HCT116 (cell line): ENCODE results near the gene MYO10. TPM values are rescaled to one million over a fixed set of nuclear protein-coding genes. Genes with fewer than 3 reads are reported as not detected.

ENCODE experiments used
- ATAC-seq: fragments of 200-7000 bp; cut with Tn5 transposase; 2 replicates; pipeline ENCODE4 v1.9.1; 2020; ENCODE audit warnings: mild to moderate bottlenecking, moderate library complexity
- BruUV-seq: library from RNA; stranded (reverse); fragments of 400-500 nt; replicated peaks from 2 replicates; lab custom pipeline; 2021; lab: Mats Ljungman, UMichigan
- CTCF ChIA-PET: fragments of 300-600 bp; sonication (Branson Sonifier 250); formaldehyde crosslinking; loops from one replicate; lab custom pipeline; 2021; ENCODE audit warnings: antibody characterized with exemption; lab: Charles Lee
- POLR2A ChIA-PET: fragments of 300-600, 350-600 bp; sonication (Branson Sonifier 250); formaldehyde crosslinking; loops from one replicate; lab custom pipeline; 2021; ENCODE audit warnings: antibody characterized with exemption; lab: Charles Lee
- RAD21 ChIA-PET, 2 experiments: fragments of 300-600 bp; sonication (Branson Sonifier 250); formaldehyde crosslinking; loops; one replicate each; lab custom pipeline; 2023; ENCODE audit warnings: low total read pairs in 2 of 2; ENCODE audit not compliant: uncharacterized antibody in 2 of 2, unreplicated experiment in 2 of 2, low non-redundant PET in 1 of 2; lab: Charles Lee
- DNase-seq: peaks from one replicate; pipeline ENCODE4 v3.0.0-alpha.2; 2010; ENCODE audit warnings: low read depth, low spot score
- H2AFZ ChIP-seq: fragments of 200-600 bp; shearing (Covaris generic), sonication (generic); 2 replicates; pipeline ENCODE4 v1.6.1; 2017; ENCODE audit warnings: low read depth, mixed run types, mixed read lengths, antibody characterized with exemption, low read length; ENCODE audit not compliant: poor library complexity, severe bottlenecking
- H3K27ac ChIP-seq: 2 replicates; pipeline ENCODE4 v1.5.1; 2012; ENCODE audit warnings: low read depth, low read length
- H3K27me3 ChIP-seq: fragments of 200-600 bp; sonication (generic); 2 replicates; pipeline ENCODE4 v1.6.1; 2016; ENCODE audit warnings: mixed run types, low read length, mixed read lengths; ENCODE audit not compliant: insufficient read depth
- H3K36me3 ChIP-seq, 2 experiments: fragments of 200-500 bp in 1 of 2; fragments of 200-600 bp in 1 of 2; sonication (Bioruptor generic) in 1 of 2; sonication (generic) in 1 of 2; 2 replicates each; pipeline versions ENCODE4 v1.5.1 to v1.6.1; 2014 to 2016; ENCODE audit warnings: low read length in 2 of 2, inconsistent platforms in 1 of 2, mixed read lengths in 1 of 2, mixed run types in 1 of 2; ENCODE audit not compliant: insufficient read depth in 2 of 2, control insufficient read depth in 1 of 2
- H3K4me1 ChIP-seq, 2 experiments: fragments of 200-600 bp in 1 of 2; sonication (generic) in 1 of 2; 2 replicates each; pipeline versions ENCODE4 v1.5.1 to v1.6.1; 2012 to 2017; ENCODE audit warnings: low read length in 2 of 2, inconsistent platforms in 1 of 2, mild to moderate bottlenecking in 1 of 2, mixed read lengths in 1 of 2, mixed run types in 1 of 2, moderate library complexity in 1 of 2; ENCODE audit not compliant: insufficient read depth in 2 of 2, control insufficient read depth in 1 of 2
- H3K4me2 ChIP-seq: fragments of 200-600 bp; sonication (generic); 2 replicates; pipeline ENCODE4 v1.6.1; 2017; ENCODE audit warnings: mixed run types, low read length, mixed read lengths
- H3K4me3 ChIP-seq, 2 experiments: fragments of 200-600 bp in 1 of 2; sonication (generic) in 1 of 2; replicated peaks in 1 of 2; 2 replicates each; pipeline ENCODE4 v1.5.1; 2011 to 2016; ENCODE audit warnings: low read length in 2 of 2, control low read depth in 1 of 2, low read depth in 1 of 2, mild to moderate bottlenecking in 1 of 2, mixed read lengths in 1 of 2, mixed run types in 1 of 2
- H3K79me2 ChIP-seq: fragments of 200-600 bp; sonication (generic); 2 replicates; pipeline ENCODE4 v1.6.1; 2017; ENCODE audit warnings: mild to moderate bottlenecking, mixed run types, low read length, moderate library complexity, mixed read lengths; ENCODE audit not compliant: insufficient read depth
- H3K9ac ChIP-seq: fragments of 200-600 bp; sonication (generic); 2 replicates; pipeline ENCODE4 v1.6.1; 2016; ENCODE audit warnings: low read length, mixed read lengths
- H3K9me2 ChIP-seq: fragments of 200-600 bp; sonication (generic), shearing (Covaris generic); 2 replicates; pipeline ENCODE4 v1.6.1; 2017; ENCODE audit warnings: mixed run types, mild to moderate bottlenecking, moderate library complexity; ENCODE audit not compliant: insufficient read depth
- H3K9me3 ChIP-seq, 2 experiments: fragments of 200-500 bp in 1 of 2; fragments of 200-600 bp in 1 of 2; sonication (Bioruptor generic) in 1 of 2; sonication (generic) in 1 of 2; 2 replicates each; pipeline ENCODE4 v1.6.1; 2014 to 2017; ENCODE audit warnings: low read length in 2 of 2, mixed read lengths in 2 of 2, inconsistent platforms in 1 of 2, low read depth in 1 of 2, mild to moderate bottlenecking in 1 of 2, mixed run types in 1 of 2, moderate library complexity in 1 of 2; ENCODE audit not compliant: control insufficient read depth in 1 of 2, insufficient read depth in 1 of 2
- H4K20me1 ChIP-seq: fragments of 200-600 bp; sonication (generic), shearing (Covaris generic); 2 replicates; pipeline ENCODE4 v1.6.1; 2017; ENCODE audit warnings: mixed run types, mild to moderate bottlenecking, moderate library complexity; ENCODE audit not compliant: insufficient read depth
- ATF3 ChIP-seq: IDR thresholded peaks from 2 replicates; pipeline ENCODE4 v1.6.1; 2012
- CBX3 ChIP-seq: IDR thresholded peaks from 2 replicates; pipeline ENCODE4 v1.6.1; 2012; ENCODE audit warnings: low read depth
- CEBPB ChIP-seq: IDR thresholded peaks from 2 replicates; pipeline ENCODE4 v1.6.1; 2012; ENCODE audit warnings: low read depth
- EGR1 ChIP-seq: IDR thresholded peaks from 2 replicates; pipeline ENCODE4 v1.6.1; 2012; ENCODE audit warnings: low read depth
- ELF1 ChIP-seq: IDR thresholded peaks from 2 replicates; pipeline ENCODE4 v1.6.1; 2012; ENCODE audit warnings: low read depth, borderline replicate concordance
- MAX ChIP-seq: IDR thresholded peaks from 2 replicates; pipeline ENCODE4 v1.6.1; 2012
- POLR2A ChIP-seq: IDR thresholded peaks from 2 replicates; pipeline ENCODE4 v1.7.0; 2011; ENCODE audit warnings: borderline replicate concordance; ENCODE audit not compliant: insufficient read depth, insufficient read length; ENCODE audit errors: extremely low read depth
- POLR2AphosphoS5 ChIP-seq: IDR thresholded peaks from 2 replicates; pipeline ENCODE4 v1.6.1; 2011; ENCODE audit warnings: mild to moderate bottlenecking, low read depth, low read length, moderate library complexity
- RAD21 ChIP-seq: IDR thresholded peaks from 2 replicates; pipeline ENCODE4 v1.6.1; 2012; ENCODE audit warnings: low read depth, mild to moderate bottlenecking
- SP1 ChIP-seq: IDR thresholded peaks from 2 replicates; pipeline ENCODE4 v1.6.1; 2012; ENCODE audit warnings: low read depth
- SRF ChIP-seq: IDR thresholded peaks from 2 replicates; pipeline ENCODE4 v1.6.1; 2012; ENCODE audit warnings: low read depth
- TCF7L2 ChIP-seq: IDR thresholded peaks from 2 replicates; pipeline ENCODE4 v1.7.0; 2011; ENCODE audit warnings: borderline replicate concordance, inconsistent platforms; ENCODE audit not compliant: insufficient read depth, insufficient read length; ENCODE audit errors: extremely low read depth
- YY1 ChIP-seq: IDR thresholded peaks from 2 replicates; pipeline ENCODE4 v1.6.1; 2011; ENCODE audit warnings: low read length, low read depth, moderate library complexity, mild to moderate bottlenecking; ENCODE audit not compliant: insufficient replicate concordance; ENCODE audit errors: extremely low read depth
- ZBTB33 ChIP-seq: IDR thresholded peaks from 2 replicates; pipeline ENCODE4 v1.6.1; 2011; ENCODE audit warnings: mild to moderate bottlenecking, low read length, moderate library complexity; ENCODE audit not compliant: insufficient replicate concordance; ENCODE audit errors: extremely low read depth
- ZNF274 ChIP-seq: fragments of 200-500 bp; sonication (Bioruptor generic); IDR thresholded peaks from 2 replicates; pipeline ENCODE4 v1.6.1; 2014; ENCODE audit warnings: mild to moderate bottlenecking, low read depth, low read length, inconsistent platforms
- intact Hi-C: fragments of 100-400 bp; cut with micrococcal nuclease; formaldehyde crosslinking; loops from 2 replicates; pipeline ENCODE4 v1.10.0; 2022
- total RNA-seq: library from RNA; stranded (reverse); gene quantifications from one replicate; pipeline ENCODE4 v1.2.1, GENCODE V29; 2021; ENCODE audit not compliant: unreplicated experiment

Gene MYO10
- total RNA-seq, 1 experiment from 2014 or later: 34.9 TPM

GRCh38 chr5:16916262-16916878 lies 19.7 kb downstream of the MYO10 start (continued):
- TF ChIP-seq MAX (peak; percentile 16; the same call in 1 of the 2 replicates), ATF3 (no peak)

GRCh38 chr5:16914584-16914983 lies 21.5 kb downstream of the MYO10 start:
- H3K4me3 ChIP-seq: peak overlapping the region in 1 of 2 experiments; percentile 45; a peak in 1 of 4 replicates
- ATAC-seq (no peak), DNase-seq (no peak)
- ChIA-PET POLR2A (interaction anchor here (1.2 kb wide), 1 partner anchor 22 kb away, joined by 4 read pairs; the partner anchor contains the start of gene MYO10), CTCF (interaction anchor here (2.1 kb wide), 1 partner anchor 19 kb away, joined by 8 read pairs; no protein-coding TSS in a partner anchor), RAD21 (no interaction called here)
- intact Hi-C loops: no loop called here
- no peaks in the 10 kb centered on the region for H3K9me2 ChIP-seq
- no peaks in the 10 kb centered on the region for H3K36me3 ChIP-seq
- H3K4me2 ChIP-seq: peak overlapping the region; percentile 87
- H3K4me1 ChIP-seq: peaks cover 77 to 80% of the 10 kb centered on the region in 2 experiments
- H2AFZ ChIP-seq: no peak overlapping the region
- no peaks in the 10 kb centered on the region for H3K27me3 ChIP-seq
- no peaks in the 10 kb centered on the region for H4K20me1 ChIP-seq
- H3K27ac ChIP-seq: peak overlapping the region; percentile 42
- BruUV-seq: no TSS peak
- H3K79me2 ChIP-seq: peaks cover 92% of the 10 kb centered on the region
- TF ChIP-seq YY1: no peak
- no peak for TF ChIP-seq ZNF274
- TF ChIP-seq RAD21: no peak
- no peak for TF ChIP-seq TCF7L2
- TF ChIP-seq POLR2AphosphoS5: no peak
- TF ChIP-seq POLR2A: no peak
- no peak for TF ChIP-seq CBX3
- no peak for TF ChIP-seq EGR1
- TF ChIP-seq SRF: no peak
- no peak for TF ChIP-seq CEBPB
- no peak for TF ChIP-seq SP1
- TF ChIP-seq ELF1: no peak
- TF ChIP-seq ZBTB33: no peak
- peak overlapping the region; percentile 58; the same call in 1 of the 2 replicates for H3K9ac ChIP-seq
- H3K9me3 ChIP-seq: no peaks in the 10 kb centered on the region
